GM23338 (cell line): ENCODE data around the gene AMBP.

Experiments
- CTCF ChIP-seq, 2 experiments: fragments of 200-600 bp in 1 of 2; sonication (generic) in 1 of 2; conservative IDR thresholded peaks; 2 replicates each; pipeline versions ENCODE4 v1.5.1 to v1.6.1; 2016 to 2017; ENCODE audit warnings: antibody characterized with exemption in 2 of 2, low read depth in 2 of 2, mild to moderate bottlenecking in 2 of 2, moderate library complexity in 1 of 2
- EZH2 ChIP-seq: fragments of 200-600 bp; sonication (generic); IDR thresholded peaks from one replicate; pipeline ENCODE4 v1.8.0; 2017; ENCODE audit warnings: antibody characterized with exemption, mild to moderate bottlenecking, low read depth; ENCODE audit not compliant: unreplicated experiment
- POLR2AphosphoS5 ChIP-seq: IDR thresholded peaks from 2 replicates; pipeline ENCODE4 v1.6.1; 2016; ENCODE audit warnings: antibody characterized with exemption, low read depth
- ZNF114 ChIP-seq: fragments of 250-450 bp; sonication (Bioruptor Pico); IDR thresholded peaks from 2 replicates; pipeline ENCODE4 v1.5.0; 2020; ENCODE audit warnings: mild to moderate bottlenecking, moderate library complexity

- no peak for TF ChIP-seq CTCF (conservative IDR thresholded peaks at IDR 0.05; ENCODE audit: low read depth in 2 of 2)
- TF ChIP-seq POLR2AphosphoS5 = no peak
- no peak for TF ChIP-seq ZNF114 (CRISPR knock-in tag)
- TF ChIP-seq EZH2 = no peak
Measured at GRCh38 chr9:114021578-114021977, 56.5 kb downstream of the AMBP start.
